Caco-2 (cell line): ENCODE measurements around the gene TNFSF9. TPM values are rescaled to one million over a fixed set of nuclear protein-coding genes. Genes with fewer than 3 reads are reported as not detected.

Experiments
- BruUV-seq: library from RNA; stranded (reverse); fragments of 400-500 nt; replicated peaks from 2 replicates; lab custom pipeline; 2021; lab: Mats Ljungman, UMichigan
- CTCF ChIA-PET: fragments of 300-600 bp; sonication (Branson Sonifier 250); formaldehyde crosslinking; loops from one replicate; lab custom pipeline; 2022; ENCODE audit warnings: antibody characterized with exemption; lab: Charles Lee
- POLR2A ChIA-PET: fragments of 300-600 bp; sonication (Branson Sonifier 250); formaldehyde crosslinking; loops from one replicate; lab custom pipeline; 2022; ENCODE audit warnings: antibody characterized with exemption; lab: Charles Lee
- DNase-seq, 2 experiments: peaks; one replicate each; pipeline versions ENCODE4 v3.0.0 to v3.0.0-alpha.2; 2020 to 2022
- H3K27me3 ChIP-seq: replicated peaks from 2 replicates; pipeline ENCODE4 v1.6.0; 2011; ENCODE audit warnings: low read length; ENCODE audit not compliant: control insufficient read depth, insufficient read depth
- H3K36me3 ChIP-seq: 2 replicates; pipeline ENCODE4 v1.5.1; 2011; ENCODE audit warnings: low read length; ENCODE audit not compliant: control insufficient read depth, insufficient read depth
- H3K4me1 ChIP-seq: fragments of 250-450 bp; sonication (Bioruptor Pico); 2 replicates; pipeline ENCODE4 v1.5.1; 2020; ENCODE audit warnings: mild to moderate bottlenecking
- H3K4me3 ChIP-seq: 2 replicates; pipeline ENCODE4 v1.5.1; 2011; ENCODE audit warnings: low read depth, mild to moderate bottlenecking, control low read depth, low read length
- H3K9me3 ChIP-seq: fragments of 250-450 bp; sonication (Bioruptor Pico); 2 replicates; pipeline ENCODE4 v1.5.1; 2020; ENCODE audit warnings: mild to moderate bottlenecking, moderate library complexity
- H3K27ac Mint-ChIP-seq: one replicate; pipeline ENCODE4 v1.8.0; 2022; ENCODE audit warnings: mixed read lengths; ENCODE audit not compliant: unreplicated experiment
- H3K27me3 Mint-ChIP-seq: one replicate; pipeline ENCODE4 v1.8.0; 2022; ENCODE audit warnings: mixed read lengths; ENCODE audit not compliant: insufficient read depth, unreplicated experiment
- H3K36me3 Mint-ChIP-seq: one replicate; pipeline ENCODE4 v1.8.0; 2022; ENCODE audit warnings: mild to moderate bottlenecking, mixed read lengths; ENCODE audit not compliant: insufficient read depth, unreplicated experiment
- H3K4me1 Mint-ChIP-seq: one replicate; pipeline ENCODE4 v1.8.0; 2022; ENCODE audit warnings: low read depth, mixed read lengths; ENCODE audit not compliant: unreplicated experiment
- H3K4me3 Mint-ChIP-seq: one replicate; pipeline ENCODE4 v1.8.0; 2022; ENCODE audit warnings: mild to moderate bottlenecking, moderate library complexity, mixed read lengths; ENCODE audit not compliant: unreplicated experiment
- H3K9me3 Mint-ChIP-seq: one replicate; pipeline ENCODE4 v1.8.0; 2022; ENCODE audit warnings: mixed read lengths; ENCODE audit not compliant: unreplicated experiment
- intact Hi-C: fragments of 100-400 bp; cut with micrococcal nuclease; formaldehyde crosslinking; loops from one replicate; pipeline ENCODE4 v1.10.0; 2022; ENCODE audit not compliant: unreplicated experiment
- total RNA-seq: library from RNA; stranded (reverse); gene quantifications from 2 replicates; pipeline ENCODE4 v1.2.3, GENCODE V29; 2022
- TF ChIP-seq, protein P1 (sequence below), 2 experiments: fragments of 200-600 bp in 1 of 2; IDR thresholded peaks; 1 replicate in 1 of 2; 2 replicates in 1 of 2; pipeline versions ENCODE4 v1.5.1 to v1.8.0; 2011 to 2022; ENCODE audit warnings: antibody characterized with exemption in 1 of 2, control low read depth in 1 of 2, inconsistent platforms in 1 of 2, low read depth in 1 of 2, low read length in 1 of 2, mild to moderate bottlenecking in 1 of 2, moderate library complexity in 1 of 2; ENCODE audit not compliant: insufficient read depth in 1 of 2, severe bottlenecking in 1 of 2, unreplicated experiment in 1 of 2

TNFSF9 gene
- total RNA-seq, 1 experiment from 2014 or later = 0.77 TPM

DNA sequence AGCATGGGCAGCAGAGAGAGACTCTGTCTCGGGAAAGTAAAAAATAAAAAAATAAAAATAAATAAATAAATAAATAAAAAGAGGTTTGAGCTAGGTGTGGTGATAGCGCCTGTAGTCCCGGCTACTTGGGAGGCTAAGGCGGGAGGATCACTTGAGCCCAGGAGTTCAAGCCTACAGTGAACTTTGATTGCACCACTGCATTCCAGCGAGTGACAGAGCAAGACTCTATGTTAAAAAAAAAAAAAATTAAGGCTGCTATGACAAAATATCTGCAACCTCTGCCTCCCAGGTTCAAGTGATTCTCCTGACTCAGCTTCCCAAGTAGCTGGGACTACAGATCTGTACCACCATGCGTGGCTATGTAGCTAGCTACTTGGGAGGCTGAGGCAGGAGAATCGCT lies 46.0 kb upstream of the TNFSF9 start:
- intact Hi-C loops = no loop called here
- H3K9me3 ChIP-seq = no peaks in the 10 kb centered on the region
- no peaks in the 10 kb centered on the region for H3K27me3 Mint-ChIP-seq
- H3K4me1 Mint-ChIP-seq = no peaks in the 10 kb centered on the region
- ChIA-PET CTCF (no interaction called here), POLR2A (no interaction called here)
- H3K4me1 ChIP-seq = no peaks in the 10 kb centered on the region
- H3K36me3 Mint-ChIP-seq = peaks cover 6% of the 10 kb centered on the region
- no peak overlapping the region for H3K4me3 ChIP-seq
- H3K36me3 ChIP-seq = no peaks in the 10 kb centered on the region
- no peak for DNase-seq
- TF ChIP-seq, protein P1, sequence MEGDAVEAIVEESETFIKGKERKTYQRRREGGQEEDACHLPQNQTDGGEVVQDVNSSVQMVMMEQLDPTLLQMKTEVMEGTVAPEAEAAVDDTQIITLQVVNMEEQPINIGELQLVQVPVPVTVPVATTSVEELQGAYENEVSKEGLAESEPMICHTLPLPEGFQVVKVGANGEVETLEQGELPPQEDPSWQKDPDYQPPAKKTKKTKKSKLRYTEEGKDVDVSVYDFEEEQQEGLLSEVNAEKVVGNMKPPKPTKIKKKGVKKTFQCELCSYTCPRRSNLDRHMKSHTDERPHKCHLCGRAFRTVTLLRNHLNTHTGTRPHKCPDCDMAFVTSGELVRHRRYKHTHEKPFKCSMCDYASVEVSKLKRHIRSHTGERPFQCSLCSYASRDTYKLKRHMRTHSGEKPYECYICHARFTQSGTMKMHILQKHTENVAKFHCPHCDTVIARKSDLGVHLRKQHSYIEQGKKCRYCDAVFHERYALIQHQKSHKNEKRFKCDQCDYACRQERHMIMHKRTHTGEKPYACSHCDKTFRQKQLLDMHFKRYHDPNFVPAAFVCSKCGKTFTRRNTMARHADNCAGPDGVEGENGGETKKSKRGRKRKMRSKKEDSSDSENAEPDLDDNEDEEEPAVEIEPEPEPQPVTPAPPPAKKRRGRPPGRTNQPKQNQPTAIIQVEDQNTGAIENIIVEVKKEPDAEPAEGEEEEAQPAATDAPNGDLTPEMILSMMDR (IDR thresholded peaks at IDR 0.05; ENCODE audit: insufficient read depth in 1 of 2, low read depth in 1 of 2, low read length in 1 of 2, severe bottlenecking in 1 of 2, unreplicated experiment in 1 of 2) = no peak
- H3K4me3 Mint-ChIP-seq = no peak overlapping the region
- BruUV-seq = no TSS peak
- no peaks in the 10 kb centered on the region for H3K9me3 Mint-ChIP-seq
- no peaks in the 10 kb centered on the region for H3K27me3 ChIP-seq
- H3K27ac Mint-ChIP-seq = no peak overlapping the region

DNA sequence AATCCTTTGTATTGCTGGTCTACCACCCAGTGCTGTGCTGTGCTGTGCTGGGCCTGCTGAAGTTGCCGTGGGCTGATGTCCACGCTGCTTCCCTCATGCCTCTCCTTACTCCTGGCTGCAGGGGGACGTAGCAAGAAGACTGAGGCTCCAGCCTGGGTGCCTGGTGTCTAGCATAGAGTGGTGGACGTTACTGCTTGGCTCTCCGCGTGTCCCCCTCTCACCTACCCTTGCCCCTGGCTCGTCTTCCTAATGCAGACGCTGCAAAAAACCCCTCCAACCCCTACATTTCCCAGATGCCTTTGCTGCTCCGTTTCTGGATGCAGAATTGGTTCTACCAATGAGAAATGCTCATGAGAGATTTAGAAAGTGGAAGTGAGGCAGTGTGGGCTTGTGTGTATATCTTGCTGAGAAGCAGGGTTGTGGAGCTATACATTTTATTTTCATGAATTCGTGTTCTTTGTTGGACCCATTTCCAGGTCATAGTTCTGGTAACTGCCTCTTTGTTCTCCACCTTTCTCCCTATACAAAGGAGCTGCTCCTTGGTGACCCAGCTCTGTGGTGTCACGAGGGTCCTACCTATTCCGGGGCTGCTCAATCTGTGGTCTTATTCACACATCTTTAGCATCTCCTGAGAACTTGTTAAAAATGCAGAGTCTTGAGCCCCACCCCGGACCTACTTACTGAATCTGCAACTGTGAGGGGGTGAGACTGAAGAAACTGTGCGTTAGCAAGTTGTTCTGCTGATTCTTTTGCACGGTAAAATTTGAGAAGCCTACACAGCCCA lies 41.4 kb upstream of the TNFSF9 start:
- Mint-ChIP-seq H3K27me3 (peaks cover 3% of the 10 kb centered on the region), H3K36me3 (no peaks in the 10 kb centered on the region), H3K4me1 (peaks cover 11% of the 10 kb centered on the region), H3K27ac (no peak overlapping the region), H3K4me3 (no peak overlapping the region), H3K9me3 (no peaks in the 10 kb centered on the region)
- BruUV-seq = no TSS peak
- Histone ChIP-seq H3K9me3 (no peaks in the 10 kb centered on the region), H3K36me3 (no peaks in the 10 kb centered on the region), H3K27me3 (no peaks in the 10 kb centered on the region), H3K4me1 (no peaks in the 10 kb centered on the region), H3K4me3 (no peak overlapping the region)
- TF ChIP-seq, protein P1 (IDR thresholded peaks at IDR 0.05; ENCODE audit: insufficient read depth in 1 of 2, low read depth in 1 of 2, low read length in 1 of 2, severe bottlenecking in 1 of 2, unreplicated experiment in 1 of 2) = no peak
- ChIA-PET POLR2A (no interaction called here), CTCF (interaction anchor here (1.2 kb wide), 1 partner anchor 13 kb away, joined by 4 read pairs; no protein-coding TSS in a partner anchor)
- intact Hi-C loops = no loop called here
- DNase-seq = no peak

DNA sequence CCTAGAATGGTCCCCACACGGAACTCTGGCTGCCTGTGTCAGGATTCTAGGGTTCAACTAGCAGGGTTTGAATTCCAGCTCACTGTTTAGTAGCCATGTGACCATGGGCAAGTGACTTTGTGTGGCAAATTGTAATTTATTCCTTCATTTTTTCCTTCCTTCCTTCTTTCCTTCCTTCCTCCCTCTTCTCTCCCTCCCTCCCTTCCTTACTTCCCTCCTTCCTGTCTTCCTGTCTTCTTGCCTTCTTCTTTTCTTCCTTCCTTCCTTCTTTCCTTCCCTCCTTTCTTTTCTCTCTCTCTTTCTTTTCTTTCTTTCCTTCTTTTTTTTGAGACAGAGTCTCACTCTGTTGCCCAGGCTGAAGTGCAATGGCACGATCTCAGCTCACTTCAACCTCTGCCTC lies 40.7 kb upstream of the TNFSF9 start:
- DNase-seq = no peak

More for the DNA sequence above, 40.7 kb upstream of the TNFSF9 start:
- BruUV-seq = no TSS peak
- Histone ChIP-seq H3K36me3 (no peaks in the 10 kb centered on the region), H3K27me3 (no peaks in the 10 kb centered on the region), H3K4me1 (no peaks in the 10 kb centered on the region), H3K9me3 (no peaks in the 10 kb centered on the region), H3K4me3 (no peak overlapping the region)
- H3K36me3 Mint-ChIP-seq = no peaks in the 10 kb centered on the region
- H3K4me1 Mint-ChIP-seq = peaks cover 15% of the 10 kb centered on the region
- TF ChIP-seq, protein P1 (IDR thresholded peaks at IDR 0.05; ENCODE audit: insufficient read depth in 1 of 2, low read depth in 1 of 2, low read length in 1 of 2, severe bottlenecking in 1 of 2, unreplicated experiment in 1 of 2) = no peak
- H3K4me3 Mint-ChIP-seq = peak overlapping the region; percentile 34
- ChIA-PET POLR2A (no interaction called here), CTCF (interaction anchor here (1.2 kb wide), 1 partner anchor 14 kb away, joined by 4 read pairs; no protein-coding TSS in a partner anchor)
- no peak overlapping the region for H3K27ac Mint-ChIP-seq
- intact Hi-C loops = no loop called here
- peaks cover 3% of the 10 kb centered on the region for H3K27me3 Mint-ChIP-seq
- H3K9me3 Mint-ChIP-seq = no peaks in the 10 kb centered on the region
